ENCODE results near the gene YKT6. TPM values are rescaled to one million over a fixed set of nuclear protein-coding genes. Genes with fewer than 3 reads are reported as not detected.

Gene YKT6
- total RNA-seq, 1 donor from 2014 or later: 92.8 TPM

DNA sequence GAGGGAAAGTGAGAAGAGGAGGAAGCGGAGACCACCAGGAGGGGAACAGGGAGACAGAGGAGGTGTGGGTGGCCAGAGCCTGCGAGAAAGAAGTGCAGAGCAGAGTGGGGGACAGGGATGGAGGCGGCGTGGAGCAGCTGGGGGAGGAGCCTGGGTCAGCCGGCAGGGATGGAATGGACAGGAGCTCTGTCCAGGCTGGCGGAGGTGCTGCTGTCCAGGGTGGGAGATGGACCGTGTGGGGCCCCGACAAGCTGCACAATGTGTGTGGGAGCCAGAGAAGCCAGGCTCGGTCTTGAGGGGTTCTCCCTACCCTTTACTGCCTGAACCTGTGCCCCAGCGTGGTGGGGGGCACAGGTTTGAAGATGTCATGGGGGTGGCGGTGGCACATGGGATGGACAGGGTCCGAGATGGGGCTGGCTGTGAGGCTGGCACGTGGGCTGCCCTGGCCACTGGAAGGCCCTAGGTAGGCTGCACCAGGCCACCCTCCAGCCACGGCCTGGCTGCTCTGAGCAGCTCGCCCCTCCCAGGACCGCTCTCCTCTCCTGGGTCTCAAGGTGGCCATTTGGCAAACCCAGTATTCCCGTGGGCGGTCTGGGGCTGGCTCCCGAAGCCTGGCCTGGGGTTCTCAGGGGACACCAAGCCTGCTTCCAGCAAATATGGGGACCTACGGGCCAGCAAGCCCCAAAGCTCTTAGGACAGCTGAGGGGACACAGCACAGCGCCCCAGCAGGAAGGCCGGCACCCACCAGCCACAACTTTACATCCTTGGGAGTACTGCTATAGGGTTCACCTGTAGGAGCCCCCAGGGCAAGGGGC, 32.3 kb downstream of the YKT6 start:
- Mint-ChIP-seq H3K27me3 (no peaks in the 10 kb centered on the region), H3K4me3 (no peak overlapping the region), H3K9me3 (no peaks in the 10 kb centered on the region), H3K36me3 (ENCODE audit: low read depth) (no peaks in the 10 kb centered on the region), H3K27ac (no peak overlapping the region), H3K4me1 (no peaks in the 10 kb centered on the region)
- intact Hi-C loops (cut with micrococcal nuclease): no loop called here
- no peak for DNase-seq

GRCh38 chr7:44235066-44235465, 34.3 kb downstream of the YKT6 start:
- DNase-seq: no peak
- no peaks in the 10 kb centered on the region for H3K36me3 Mint-ChIP-seq (ENCODE audit: low read depth)
- no peaks in the 10 kb centered on the region for H3K4me1 Mint-ChIP-seq
- intact Hi-C loops (cut with micrococcal nuclease): no loop called here
- no peak overlapping the region for H3K4me3 Mint-ChIP-seq
- H3K27ac Mint-ChIP-seq: no peak overlapping the region
- H3K27me3 Mint-ChIP-seq: no peaks in the 10 kb centered on the region
- no peaks in the 10 kb centered on the region for H3K9me3 Mint-ChIP-seq

DNA sequence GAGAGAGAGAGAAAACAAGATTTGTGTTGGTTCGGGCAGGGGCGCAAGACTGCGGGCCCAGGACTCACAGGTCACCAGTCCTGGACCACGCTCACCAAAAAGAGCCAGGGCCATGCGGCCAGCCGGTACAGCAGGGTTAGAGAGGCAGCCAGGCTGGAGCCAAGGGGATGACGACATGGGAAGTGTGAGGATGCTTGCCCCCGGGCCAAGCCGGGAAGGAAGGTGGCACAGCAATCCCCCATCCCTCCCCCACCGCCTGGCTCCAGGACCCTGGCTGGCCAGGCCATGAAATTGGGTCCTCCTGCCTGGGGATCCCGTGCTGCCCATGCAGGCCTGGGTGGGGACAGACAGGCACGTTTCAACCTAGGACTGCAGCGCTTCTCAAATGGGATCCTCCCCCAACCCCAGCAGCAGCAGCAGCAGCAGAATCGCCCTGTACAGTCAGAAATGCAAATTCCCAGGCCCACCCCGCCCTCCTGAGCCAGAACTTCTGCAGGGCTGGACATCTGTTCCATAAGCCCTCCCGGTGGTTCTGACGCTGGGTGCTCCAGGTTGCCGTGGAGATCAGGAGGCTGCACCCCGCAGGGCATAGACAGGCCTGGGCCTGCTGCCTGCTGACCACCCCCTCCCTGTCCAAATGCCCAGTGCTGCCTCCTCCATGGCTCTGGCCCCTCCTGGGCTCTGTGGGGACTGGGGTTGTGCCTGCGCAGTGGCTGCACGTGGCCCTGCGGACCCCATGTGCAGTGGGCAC, 35.0 kb downstream of the YKT6 start:
- H3K4me1 Mint-ChIP-seq: peaks cover under 1% of the 10 kb centered on the region
- H3K9me3 Mint-ChIP-seq: no peaks in the 10 kb centered on the region
- no peak for DNase-seq
- intact Hi-C loops (cut with micrococcal nuclease): no loop called here
- no peaks in the 10 kb centered on the region for H3K27me3 Mint-ChIP-seq
- no peak overlapping the region for H3K27ac Mint-ChIP-seq
- H3K4me3 Mint-ChIP-seq: no peak overlapping the region
- H3K36me3 Mint-ChIP-seq (ENCODE audit: low read depth): no peaks in the 10 kb centered on the region

DNA sequence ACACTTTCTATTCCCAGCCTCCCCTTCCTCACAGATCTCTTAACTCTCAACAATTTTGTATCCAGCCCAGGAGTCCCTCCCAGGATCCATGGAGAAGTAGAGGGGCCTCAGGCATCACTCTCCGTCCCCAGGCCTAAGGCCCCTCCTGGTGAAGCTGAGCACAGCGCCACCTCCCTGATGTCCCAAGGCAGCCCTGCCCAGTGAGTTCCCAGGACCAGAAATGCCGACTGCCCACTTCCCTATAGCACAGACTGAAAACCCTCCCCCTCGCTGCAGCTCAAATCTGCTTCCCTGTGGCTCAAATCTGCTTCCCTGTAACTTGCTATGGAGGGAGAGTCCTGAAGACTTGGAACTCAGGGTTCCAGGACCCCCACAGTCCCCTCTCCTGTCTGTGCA, 35.6 kb downstream of the YKT6 start:
- peaks cover 4% of the 10 kb centered on the region for H3K4me1 Mint-ChIP-seq
- no peak overlapping the region for H3K4me3 Mint-ChIP-seq
- H3K9me3 Mint-ChIP-seq: no peaks in the 10 kb centered on the region
- H3K27ac Mint-ChIP-seq: no peak overlapping the region
- no peaks in the 10 kb centered on the region for H3K36me3 Mint-ChIP-seq (ENCODE audit: low read depth)
- intact Hi-C loops (cut with micrococcal nuclease): no loop called here
- no peaks in the 10 kb centered on the region for H3K27me3 Mint-ChIP-seq
- DNase-seq: no peak

GRCh38 chr7:44237696-44238095, 36.9 kb downstream of the YKT6 start:
- no peaks in the 10 kb centered on the region for H3K9me3 Mint-ChIP-seq
- H3K27ac Mint-ChIP-seq: no peak overlapping the region
- H3K27me3 Mint-ChIP-seq: no peaks in the 10 kb centered on the region
- intact Hi-C loops (cut with micrococcal nuclease): no loop called here
- no peaks in the 10 kb centered on the region for H3K36me3 Mint-ChIP-seq (ENCODE audit: low read depth)
- H3K4me1 Mint-ChIP-seq: peaks cover 4% of the 10 kb centered on the region
- H3K4me3 Mint-ChIP-seq: no peak overlapping the region
- DNase-seq: no peak

GRCh38 chr7:44238116-44238695, 37.4 kb downstream of the YKT6 start:
- DNase-seq: no peak

GRCh38 chr7:44239361-44239760, 38.6 kb downstream of the YKT6 start:
- no peak for DNase-seq
- no peak overlapping the region for H3K4me3 Mint-ChIP-seq
- H3K9me3 Mint-ChIP-seq: no peaks in the 10 kb centered on the region
- intact Hi-C loops (cut with micrococcal nuclease): no loop called here
- H3K27me3 Mint-ChIP-seq: no peaks in the 10 kb centered on the region
- H3K4me1 Mint-ChIP-seq: peaks cover 4% of the 10 kb centered on the region
- H3K36me3 Mint-ChIP-seq (ENCODE audit: low read depth): no peaks in the 10 kb centered on the region
- no peak overlapping the region for H3K27ac Mint-ChIP-seq

More at GRCh38 chr7:44238116-44238695, 37.4 kb downstream of the YKT6 start:
- Mint-ChIP-seq H3K27ac (no peak overlapping the region), H3K27me3 (no peaks in the 10 kb centered on the region), H3K36me3 (ENCODE audit: low read depth) (no peaks in the 10 kb centered on the region), H3K4me1 (peaks cover 4% of the 10 kb centered on the region), H3K4me3 (no peak overlapping the region), H3K9me3 (no peaks in the 10 kb centered on the region)
- intact Hi-C loops (cut with micrococcal nuclease): no loop called here

DNA sequence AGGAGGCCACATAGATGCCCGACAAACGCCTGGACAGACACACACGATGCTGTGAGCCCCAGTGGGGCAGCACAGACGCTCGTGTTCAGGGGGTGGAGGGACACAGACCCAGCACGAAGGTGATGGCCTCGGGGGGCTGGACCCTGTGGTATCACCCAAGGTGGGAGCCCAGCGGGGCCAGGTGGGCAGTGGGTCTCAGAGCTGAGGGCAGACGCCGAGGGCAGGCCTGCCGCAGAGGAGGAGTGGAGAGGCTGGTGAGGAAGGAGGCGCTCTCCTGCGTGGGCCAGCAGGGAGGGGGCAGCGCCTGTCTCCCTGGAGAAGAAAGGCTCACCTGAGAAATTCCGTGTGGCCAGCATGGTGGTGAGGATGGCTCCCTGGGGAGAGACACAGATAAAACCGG, 39.6 kb downstream of the YKT6 start:
- Mint-ChIP-seq H3K27me3 (no peaks in the 10 kb centered on the region), H3K4me3 (no peak overlapping the region), H3K36me3 (ENCODE audit: low read depth) (no peaks in the 10 kb centered on the region), H3K27ac (no peak overlapping the region), H3K9me3 (no peaks in the 10 kb centered on the region), H3K4me1 (peaks cover 4% of the 10 kb centered on the region)
- no peak for DNase-seq
- intact Hi-C loops (cut with micrococcal nuclease): loop anchor here (2.0 to 10.0 kb wide), 3 partner anchors 52 to 324 kb away; no protein-coding TSS in a partner anchor

DNA sequence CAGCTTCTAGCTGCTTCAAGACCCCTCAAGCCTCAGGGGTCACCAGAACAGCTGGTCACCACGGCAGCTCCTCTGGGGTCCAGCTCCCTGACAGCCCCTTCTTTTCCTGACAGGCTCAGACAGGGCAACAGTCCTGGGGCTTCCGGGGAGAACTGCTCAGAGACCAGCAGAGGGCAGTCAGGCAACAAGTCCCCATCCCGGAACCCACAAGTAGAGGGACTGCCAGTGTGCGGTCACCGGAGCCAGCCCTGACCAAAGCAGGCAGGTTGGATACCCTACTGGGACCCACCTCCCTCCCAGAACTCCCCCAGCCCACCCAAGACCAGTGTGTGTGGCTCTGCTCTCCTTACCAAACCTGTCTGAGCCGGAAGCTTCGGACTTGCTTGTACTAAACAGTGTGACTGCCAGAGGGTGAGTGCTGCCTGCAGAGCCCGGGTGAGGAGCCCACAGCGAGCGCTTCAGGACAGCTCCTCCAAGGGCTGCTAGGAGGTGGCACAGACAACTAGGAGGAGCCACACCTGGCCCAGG, 40.3 kb downstream of the YKT6 start:
- Mint-ChIP-seq H3K9me3 (no peaks in the 10 kb centered on the region), H3K27me3 (no peaks in the 10 kb centered on the region), H3K4me1 (peaks cover 4% of the 10 kb centered on the region), H3K36me3 (ENCODE audit: low read depth) (no peaks in the 10 kb centered on the region), H3K27ac (peak overlapping the region; percentile 48), H3K4me3 (peak overlapping the region; percentile 43)
- DNase-seq: peak; percentile 90
- intact Hi-C loops (cut with micrococcal nuclease): loop anchor here (1.0 to 10.0 kb wide), 5 partner anchors 51 to 324 kb away; no protein-coding TSS in a partner anchor

DNA sequence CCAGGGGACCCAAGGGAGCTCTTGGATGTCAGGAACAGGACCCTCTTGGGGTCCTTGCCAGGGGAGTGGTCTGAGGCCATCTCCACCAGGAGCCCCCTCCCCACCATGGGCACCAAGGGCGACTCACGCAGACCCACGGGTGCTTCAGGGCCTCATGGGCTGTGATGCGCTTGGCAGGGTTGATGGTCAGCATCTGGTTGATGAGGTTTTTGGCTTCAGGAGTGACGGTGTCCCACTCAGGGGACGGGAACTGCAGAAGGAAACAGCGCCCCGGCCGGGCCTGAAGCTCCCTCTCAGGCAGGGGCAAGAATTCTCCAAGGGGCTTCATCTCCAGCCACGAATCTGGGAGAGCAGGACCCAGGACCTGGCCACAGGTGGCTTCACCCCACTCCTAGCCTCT, 41.3 kb downstream of the YKT6 start:
- intact Hi-C loops (cut with micrococcal nuclease): loop anchor here (5.0 to 10.0 kb wide), 2 partner anchors 50 to 133 kb away; no protein-coding TSS in a partner anchor
- H3K36me3 Mint-ChIP-seq (ENCODE audit: low read depth): no peaks in the 10 kb centered on the region
- H3K4me1 Mint-ChIP-seq: peaks cover 4% of the 10 kb centered on the region
- no peak overlapping the region for H3K4me3 Mint-ChIP-seq
- no peak overlapping the region for H3K27ac Mint-ChIP-seq
- no peaks in the 10 kb centered on the region for H3K9me3 Mint-ChIP-seq
- DNase-seq: no peak
- no peaks in the 10 kb centered on the region for H3K27me3 Mint-ChIP-seq

GRCh38 chr7:44244282-44244681, 43.5 kb downstream of the YKT6 start:
- Mint-ChIP-seq H3K36me3 (ENCODE audit: low read depth) (no peaks in the 10 kb centered on the region), H3K27me3 (no peaks in the 10 kb centered on the region), H3K27ac (no peak overlapping the region), H3K4me3 (no peak overlapping the region), H3K4me1 (peaks cover 4% of the 10 kb centered on the region), H3K9me3 (no peaks in the 10 kb centered on the region)
- peak; percentile 78 for DNase-seq
- intact Hi-C loops (cut with micrococcal nuclease): loop anchor here (5.0 to 10.0 kb wide), 2 partner anchors 48 to 131 kb away; no protein-coding TSS in a partner anchor

- Mint-ChIP-seq H3K4me3 (no peak overlapping the region), H3K27me3 (no peaks in the 10 kb centered on the region), H3K36me3 (ENCODE audit: low read depth) (no peaks in the 10 kb centered on the region), H3K9me3 (no peaks in the 10 kb centered on the region), H3K4me1 (peaks cover 3% of the 10 kb centered on the region), H3K27ac (no peak overlapping the region)
- no peak for DNase-seq
- intact Hi-C loops (cut with micrococcal nuclease): loop anchor here (10.0 kb wide), 1 partner anchor 128 kb away; no protein-coding TSS in a partner anchor
These were observed 45.8 kb downstream of the YKT6 start for GRCh38 chr7:44246396-44247113.

Measured in activated CD4-positive, alpha-beta T cell treated with anti-CD3 and anti-CD28 coated beads, Interleukin-2, amount 10 ng/mL, durations not matched to agents 24 days and 14 days (primary cell).